Breast epithelium (tissue), 4 donors: ENCODE data around the gene PAXX. TPM values are rescaled to one million over a fixed set of nuclear protein-coding genes. Genes with fewer than 3 reads are reported as not detected.

Experiments used
- DNase-seq, 2 donors: peaks; one replicate each; pipeline ENCODE4 v3.0.0-alpha.2; 2019; ENCODE audit warnings: low spot score in 2 of 2
- H3K27ac ChIP-seq, 2 donors: fragments of 200-600 bp; sonication (generic) in 1 of 2; one replicate each; pipeline ENCODE4 v1.5.1; 2016 to 2019; ENCODE audit warnings: mild to moderate bottlenecking in 1 of 2
- H3K27me3 ChIP-seq, 2 donors: fragments of 200-600 bp; sonication (generic) in 1 of 2; one replicate each; pipeline versions ENCODE4 v1.5.1 to v1.6.0; 2017 to 2019; ENCODE audit warnings: control low read depth in 1 of 2, mild to moderate bottlenecking in 1 of 2
- H3K36me3 ChIP-seq: fragments of 200-600 bp; one replicate; pipeline ENCODE4 v1.5.1; 2019
- H3K4me1 ChIP-seq, 2 donors: fragments of 200-600 bp; sonication (generic); one replicate each; pipeline ENCODE4 v1.5.1; 2016 to 2019; ENCODE audit warnings: control low read depth in 1 of 2
- H3K4me3 ChIP-seq, 3 donors: fragments of 200-600 bp; sonication (generic); 1 replicate in 2 of 3; 2 replicates in 1 of 3; pipeline ENCODE4 v1.5.1; 2016 to 2019; ENCODE audit warnings: mild to moderate bottlenecking in 3 of 3, moderate library complexity in 2 of 3
- H3K9me3 ChIP-seq, 2 donors: fragments of 200-600 bp; sonication (generic) in 1 of 2; one replicate each; pipeline ENCODE4 v1.5.1; 2016 to 2019; ENCODE audit warnings: control low read depth in 1 of 2
- CTCF ChIP-seq, 3 donors: fragments of 450-650 bp; IDR thresholded peaks; one replicate each; pipeline ENCODE4 v1.5.1; 2016 to 2017; ENCODE audit warnings: antibody characterized with exemption in 3 of 3, mild to moderate bottlenecking in 3 of 3, moderate library complexity in 3 of 3
- POLR2A ChIP-seq: fragments of 450-650 bp; IDR thresholded peaks from one replicate; pipeline ENCODE4 v1.6.1; 2016; ENCODE audit warnings: antibody characterized with exemption, mild to moderate bottlenecking, moderate library complexity
- POLR2AphosphoS5 ChIP-seq, 3 donors: sonication (generic); formaldehyde crosslinking; IDR thresholded peaks; one replicate each; pipeline ENCODE4 v1.6.1; 2017; ENCODE audit warnings: antibody characterized with exemption in 3 of 3
- intact Hi-C: fragments of 100-400 bp; cut with DNase I; formaldehyde crosslinking; loops from one replicate; pipeline ENCODE4 v1.15.1; 2023; ENCODE audit warnings: low total_unique reads
- total RNA-seq, 3 donors: library from RNA; depleted of rRNA; stranded (reverse); fragments of >200 nt; gene quantifications; one replicate each; pipeline ENCODE4 v1.1.0, GENCODE V29; 2016

Gene PAXX
- total RNA-seq, 3 donors from 2014 or later = 24.6 to 66.2 (median 49.2) TPM

DNA sequence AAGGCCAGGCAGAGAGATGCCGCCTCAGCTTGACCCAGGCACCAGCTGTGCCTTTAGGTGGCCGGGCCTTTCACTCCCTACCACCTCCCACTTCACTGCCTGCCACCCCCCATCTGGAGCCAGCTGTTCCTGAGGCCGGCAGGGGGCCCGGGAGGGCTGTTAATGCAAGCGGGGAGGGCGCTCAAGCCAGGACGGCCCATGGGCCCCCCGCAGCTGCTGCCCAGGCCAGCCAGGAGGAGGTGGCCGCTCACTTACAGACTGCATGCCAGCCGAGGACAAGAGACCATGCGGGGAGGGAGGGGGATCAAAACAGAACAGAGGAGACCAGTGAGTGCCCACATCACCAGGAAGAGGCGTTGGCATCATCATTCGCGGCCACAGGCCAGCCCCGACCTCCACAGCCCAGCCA, 31.4 kb downstream of the PAXX start:
- Histone ChIP-seq H3K4me1 (peaks cover 10 to 21% of the 10 kb centered on the region in 2 donors), H3K9me3 (no peaks in the 10 kb centered on the region), H3K4me3 (no peak overlapping the region), H3K36me3 (no peaks in the 10 kb centered on the region), H3K27me3 (no peaks in the 10 kb centered on the region), H3K27ac (peak overlapping the region in 1 of 2 donors; percentile 32)
- intact Hi-C loops = no loop called here
- no peak for TF ChIP-seq CTCF (IDR thresholded peaks at IDR 0.05)
- TF ChIP-seq POLR2AphosphoS5 (IDR thresholded peaks at IDR 0.05) = no peak
- TF ChIP-seq POLR2A = no peak
- DNase-seq = no peak

- H3K27me3 ChIP-seq = no peaks in the 10 kb centered on the region
- H3K4me3 ChIP-seq = peak overlapping the region in 2 of 3 donors; percentile 2 to 9
- no peaks in the 10 kb centered on the region for H3K36me3 ChIP-seq
- DNase-seq = peak in 1 of 2 donors; percentile 79
- no peak for TF ChIP-seq POLR2AphosphoS5 (IDR thresholded peaks at IDR 0.05)
- TF ChIP-seq POLR2A = no peak
- TF ChIP-seq CTCF (IDR thresholded peaks at IDR 0.05) = peak in 1 of 3 donors; percentile 15
- peaks cover 12 to 27% of the 10 kb centered on the region in 2 donors for H3K4me1 ChIP-seq
- H3K9me3 ChIP-seq = no peaks in the 10 kb centered on the region
- intact Hi-C loops = no loop called here
- H3K27ac ChIP-seq = peak overlapping the region; percentile 41 to 69
Observed at GRCh38 chr9:137025517-137025966, 33.3 kb downstream of the PAXX start.

DNA sequence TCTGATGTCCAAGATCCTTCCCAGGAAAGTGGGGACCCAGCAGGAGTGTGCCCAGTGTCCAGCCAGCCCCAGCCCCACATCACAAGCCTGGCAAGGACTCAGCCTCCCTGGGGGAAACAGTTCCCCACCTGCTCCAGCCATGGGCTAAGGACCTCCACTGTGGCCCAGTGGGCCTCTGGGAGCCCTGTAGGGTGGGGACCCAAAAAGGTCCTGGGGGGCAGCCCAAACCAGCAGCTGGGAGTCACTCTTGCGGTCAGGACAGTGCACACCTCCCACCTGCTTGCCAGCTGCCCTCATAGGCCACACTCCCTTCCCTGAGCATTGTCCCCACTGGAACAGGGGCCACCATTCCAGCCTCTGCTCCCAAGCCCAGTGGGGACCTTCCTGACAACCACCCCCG, 34.2 kb downstream of the PAXX start:
- peaks cover 12 to 27% of the 10 kb centered on the region in 2 donors for H3K4me1 ChIP-seq
- no peaks in the 10 kb centered on the region for H3K27me3 ChIP-seq
- H3K9me3 ChIP-seq = no peaks in the 10 kb centered on the region
- no peak for DNase-seq
- peak overlapping the region in 1 of 3 donors; percentile 66 for H3K4me3 ChIP-seq
- no peaks in the 10 kb centered on the region for H3K36me3 ChIP-seq
- intact Hi-C loops = no loop called here
- H3K27ac ChIP-seq = peak overlapping the region in 1 of 2 donors; percentile 55
- TF ChIP-seq CTCF (IDR thresholded peaks at IDR 0.05) (no peak), POLR2AphosphoS5 (IDR thresholded peaks at IDR 0.05) (no peak), POLR2A (no peak)

GRCh38 chr9:137026828-137027227, 34.6 kb downstream of the PAXX start:
- no peak for TF ChIP-seq POLR2A
- TF ChIP-seq CTCF (IDR thresholded peaks at IDR 0.05) = no peak
- no peak for TF ChIP-seq POLR2AphosphoS5 (IDR thresholded peaks at IDR 0.05)
- Histone ChIP-seq H3K4me1 (peaks cover 12 to 27% of the 10 kb centered on the region in 2 donors), H3K9me3 (no peaks in the 10 kb centered on the region), H3K4me3 (peak overlapping the region in 2 of 3 donors; percentile 66 to 88), H3K27me3 (no peaks in the 10 kb centered on the region), H3K27ac (peak overlapping the region; percentile 55 to 77), H3K36me3 (no peaks in the 10 kb centered on the region)
- no peak for DNase-seq
- intact Hi-C loops = no loop called here

DNA sequence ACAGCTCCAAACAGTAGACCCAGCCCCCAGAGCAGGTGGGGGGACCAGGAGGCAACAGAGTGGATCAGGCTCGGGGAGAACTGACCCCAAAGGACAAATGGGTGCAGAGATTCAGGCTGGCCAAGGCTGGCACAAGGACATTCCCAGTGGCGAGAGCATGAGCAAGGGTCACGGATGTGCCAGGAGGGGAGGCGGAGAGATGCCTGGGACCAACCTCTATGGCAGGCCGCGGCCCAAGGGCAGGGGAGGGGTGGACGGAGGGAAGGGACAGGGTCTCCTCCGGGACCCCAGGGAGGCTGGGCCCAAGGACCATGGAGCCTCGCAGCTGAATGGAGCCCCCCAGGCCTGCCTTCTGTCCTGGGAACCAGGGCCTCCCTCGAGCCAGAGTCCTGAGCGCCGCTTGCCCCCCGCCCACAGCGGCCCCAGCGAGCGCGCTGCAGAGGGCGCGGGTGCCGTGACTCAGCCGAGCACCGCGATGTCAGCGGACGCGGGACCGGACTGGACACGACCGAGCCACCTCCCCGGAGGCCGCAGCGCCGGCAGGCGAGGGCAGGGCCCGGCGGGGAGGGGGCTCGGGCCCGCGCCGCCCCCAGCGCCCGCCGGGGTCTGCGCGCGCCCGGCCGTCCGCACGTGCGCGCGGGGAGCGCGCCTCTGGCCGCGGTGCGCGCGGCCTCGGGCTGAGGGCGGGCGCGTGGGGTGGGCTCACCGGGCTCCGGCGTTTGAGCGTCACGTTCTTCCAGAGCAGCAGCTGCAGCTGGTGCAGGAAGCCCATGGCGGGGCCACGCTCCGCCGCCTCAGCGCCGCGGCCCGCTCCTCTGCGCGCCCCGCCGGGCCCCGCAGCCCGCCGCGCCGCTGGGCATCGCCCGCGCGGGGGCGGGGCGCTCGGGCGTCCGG, 35.4 kb downstream of the PAXX start, which contains the start of gene ABCA2:
ABCA2 (minus strand) TSS at position 869 of the 894 bp plus-strand sequence; CDS start at position 772, 97 bp downstream.
- TF ChIP-seq CTCF (IDR thresholded peaks at IDR 0.05) (no peak), POLR2A (no peak), POLR2AphosphoS5 (IDR thresholded peaks at IDR 0.05) (no peak)
- Histone ChIP-seq H3K4me1 (peaks cover 12 to 27% of the 10 kb centered on the region in 2 donors), H3K4me3 (peak within 1 kb of the TSS; percentile 49 to 88 (median 66)), H3K36me3 (no peaks in the 10 kb centered on the region), H3K27ac (peak within 1 kb of the TSS; percentile 55 to 77), H3K27me3 (no peaks in the 10 kb centered on the region), H3K9me3 (no peaks in the 10 kb centered on the region)
- DNase-seq = no peak
- intact Hi-C loops = no loop called here
